ENCODE results near the gene ZEB2.

The ZEB2 gene

GRCh38 chr2:144351687-144352086, 168.2 kb downstream of the ZEB2 start:
- DNase-seq (ENCODE audit: low read depth, low spot score) = no peak
- H3K4me3 ChIP-seq (ENCODE audit: low read length) = no peak overlapping the region

- no peak for DNase-seq (ENCODE audit: low read depth, low spot score)
- H3K4me3 ChIP-seq (ENCODE audit: low read length) = no peak overlapping the region
Observed at GRCh38 chr2:144350151-144350802, 169.6 kb downstream of the ZEB2 start.

- DNase-seq (ENCODE audit: low read depth, low spot score) = no peak
- H3K4me3 ChIP-seq (ENCODE audit: low read length) = no peak overlapping the region
Observed at GRCh38 chr2:144349674-144350073, 170.2 kb downstream of the ZEB2 start.

- H3K4me3 ChIP-seq (ENCODE audit: low read length) = no peak overlapping the region
- no peak for DNase-seq (ENCODE audit: low read depth, low spot score)
Observed at GRCh38 chr2:144348846-144349245, 171.1 kb downstream of the ZEB2 start.

DNA sequence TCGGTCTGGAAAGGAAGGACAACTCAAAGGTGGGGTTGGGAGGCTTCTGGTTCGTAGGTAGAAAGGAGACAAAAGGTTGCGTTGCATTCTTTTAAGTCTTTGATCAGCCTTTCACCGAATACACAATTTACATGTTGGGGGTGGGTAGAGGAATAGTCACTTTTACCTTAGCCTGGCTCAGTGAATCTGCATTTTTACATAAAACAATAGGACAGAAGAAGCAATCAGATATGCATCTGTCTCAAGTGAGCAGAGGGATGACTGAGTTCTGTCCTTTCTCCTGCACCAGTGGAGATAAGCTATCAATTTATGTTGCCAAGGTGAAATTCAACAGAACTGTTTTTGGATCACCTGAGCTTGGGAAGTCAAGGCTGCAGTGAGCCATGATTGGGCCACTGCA, 173.7 kb downstream of the ZEB2 start:
- DNase-seq (ENCODE audit: low read depth, low spot score) = no peak
- no peak overlapping the region for H3K4me3 ChIP-seq (ENCODE audit: low read length)

GRCh38 chr2:144343145-144343544, 176.8 kb downstream of the ZEB2 start:
- no peak overlapping the region for H3K4me3 ChIP-seq (ENCODE audit: low read length)

DNA sequence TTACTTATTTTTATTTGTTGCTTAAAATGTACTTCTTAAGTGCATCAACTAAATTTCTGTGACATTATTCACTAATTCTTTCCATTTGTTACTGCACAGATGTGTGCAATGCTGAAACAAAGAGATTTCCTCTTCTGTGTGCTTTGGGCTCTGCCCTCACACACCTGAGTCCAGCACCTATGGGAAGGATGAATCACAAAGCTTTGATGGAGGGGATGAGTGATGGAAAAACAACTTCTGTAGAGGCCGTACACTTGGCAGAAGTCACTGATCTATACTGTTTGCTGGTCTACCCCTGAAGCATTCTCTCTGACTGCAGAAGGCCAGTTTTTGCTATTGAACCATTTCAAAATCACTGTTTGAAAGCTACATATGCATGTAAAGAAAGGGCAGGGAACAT, 178.4 kb downstream of the ZEB2 start:
- no peak overlapping the region for H3K4me3 ChIP-seq (ENCODE audit: low read length)
- DNase-seq (ENCODE audit: low read depth, low spot score) = no peak

More at GRCh38 chr2:144343145-144343544, 176.8 kb downstream of the ZEB2 start:
- no peak for DNase-seq (ENCODE audit: low read depth, low spot score)

GRCh38 chr2:144339048-144339447, 180.9 kb downstream of the ZEB2 start:
- no peak overlapping the region for H3K4me3 ChIP-seq (ENCODE audit: low read length)
- no peak for DNase-seq (ENCODE audit: low read depth, low spot score)

DNA sequence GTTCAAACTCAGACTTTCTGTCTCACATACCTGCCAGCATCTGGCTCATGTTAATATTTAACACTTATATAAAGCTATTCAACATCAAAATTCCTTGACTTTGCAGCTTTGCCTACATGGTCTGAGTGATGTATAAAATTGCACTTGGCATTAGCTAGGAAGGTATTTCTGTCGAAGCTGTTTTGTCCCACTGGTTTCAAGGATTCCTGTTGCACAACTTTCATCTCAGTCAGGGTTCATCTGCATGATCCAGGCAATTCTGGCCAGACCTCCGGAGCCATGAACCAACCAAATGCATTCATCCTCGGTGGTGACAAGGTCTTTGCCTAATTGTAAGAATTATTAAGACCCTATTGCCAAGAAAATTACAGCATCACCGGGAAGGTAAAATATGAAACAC, 185.4 kb downstream of the ZEB2 start:
- DNase-seq (ENCODE audit: low read depth, low spot score) = no peak
- H3K4me3 ChIP-seq (ENCODE audit: low read length) = no peak overlapping the region
